Measurements from ENCODE around the gene MAD1L1.
A peak's percentile ranks its signal among the peaks of the same experiment; 100 is the strongest.

Gene MAD1L1

GRCh38 chr7:1800902-1801301, 431.8 kb downstream of the MAD1L1 start:
- DNase-seq: no peak

- DNase-seq: no peak
These were observed 434.6 kb downstream of the MAD1L1 start for GRCh38 chr7:1798191-1798590.

- peak; percentile 59 for DNase-seq
These were observed 437.7 kb downstream of the MAD1L1 start for GRCh38 chr7:1794888-1795542.

- no peak for DNase-seq
These were observed 445.0 kb downstream of the MAD1L1 start for GRCh38 chr7:1787681-1788235.

- DNase-seq: no peak
These were observed 445.5 kb downstream of the MAD1L1 start for GRCh38 chr7:1787241-1787640.

GRCh38 chr7:1785839-1786238, 446.9 kb downstream of the MAD1L1 start:
- DNase-seq: no peak

GRCh38 chr7:1781369-1781768, 451.4 kb downstream of the MAD1L1 start:
- DNase-seq: no peak

GRCh38 chr7:1779445-1779844, 453.3 kb downstream of the MAD1L1 start:
- no peak for DNase-seq

GRCh38 chr7:1777122-1777521, 455.6 kb downstream of the MAD1L1 start:
- no peak for DNase-seq

GRCh38 chr7:1775389-1775788, 457.4 kb downstream of the MAD1L1 start:
- no peak for DNase-seq

GRCh38 chr7:1770331-1770730, 462.4 kb downstream of the MAD1L1 start:
- DNase-seq: no peak

GRCh38 chr7:1769286-1770200, 463.2 kb downstream of the MAD1L1 start:
- no peak for DNase-seq

GRCh38 chr7:1768832-1769231, 463.9 kb downstream of the MAD1L1 start:
- DNase-seq: no peak

GRCh38 chr7:1767524-1767923, 465.2 kb downstream of the MAD1L1 start:
- DNase-seq: peak; percentile 21
